IgD-negative memory B cell (primary cell): ENCODE results near the gene NABP2. TPM values are rescaled to one million over a fixed set of nuclear protein-coding genes. Genes with fewer than 3 reads are reported as not detected.
"Not testable (repeated sequence)": the region's sequence is repeated elsewhere in the genome, so short reads cannot be mapped to it uniquely, and the experiment has no call there.

ENCODE experiments used
- H3K27ac Mint-ChIP-seq, 3 donors: one replicate each; pipeline ENCODE4 v1.8.0; 2020 to 2022; ENCODE audit warnings: mild to moderate bottlenecking in 3 of 3, mixed read lengths in 3 of 3, moderate library complexity in 1 of 3
- H3K27me3 Mint-ChIP-seq: one replicate; pipeline ENCODE4 v1.8.0; 2021; ENCODE audit warnings: mixed read lengths
- H3K36me3 Mint-ChIP-seq: one replicate; pipeline ENCODE4 v1.8.0; 2020; ENCODE audit warnings: mild to moderate bottlenecking, mixed read lengths
- H3K4me1 Mint-ChIP-seq, 3 donors: one replicate each; pipeline ENCODE4 v1.8.0; 2020 to 2022; ENCODE audit warnings: mixed read lengths in 3 of 3, mild to moderate bottlenecking in 1 of 3
- H3K4me3 Mint-ChIP-seq, 4 donors: one replicate each; pipeline ENCODE4 v1.8.0; 2020 to 2022; ENCODE audit warnings: mild to moderate bottlenecking in 4 of 4, mixed read lengths in 4 of 4, moderate library complexity in 3 of 4
- H3K9me3 Mint-ChIP-seq, 3 donors: one replicate each; pipeline ENCODE4 v1.8.0; 2020 to 2021; ENCODE audit warnings: mixed read lengths in 3 of 3, mild to moderate bottlenecking in 1 of 3
- polyA plus RNA-seq: library from polyadenylated mRNA; unstranded; fragments of 300-500 nt; fragmentation: Illumina TruSeq; gene quantifications from one replicate; pipeline ENCODE4 v1.2.3, GENCODE V29; 2021

Gene NABP2
- polyA plus RNA-seq, 1 donor from 2014 or later, result 6.5 TPM

GRCh38 chr12:56247923-56248322, 23.8 kb downstream of the NABP2 start:
- Mint-ChIP-seq H3K27me3 (no peaks in the 10 kb centered on the region), H3K36me3 (peaks cover 7% of the 10 kb centered on the region), H3K4me3 (no peak overlapping the region), H3K9me3 (no peaks in the 10 kb centered on the region), H3K27ac (no peak overlapping the region), H3K4me1 (peaks cover 0 to 4% (median 0%) of the 10 kb centered on the region in 3 donors)

DNA sequence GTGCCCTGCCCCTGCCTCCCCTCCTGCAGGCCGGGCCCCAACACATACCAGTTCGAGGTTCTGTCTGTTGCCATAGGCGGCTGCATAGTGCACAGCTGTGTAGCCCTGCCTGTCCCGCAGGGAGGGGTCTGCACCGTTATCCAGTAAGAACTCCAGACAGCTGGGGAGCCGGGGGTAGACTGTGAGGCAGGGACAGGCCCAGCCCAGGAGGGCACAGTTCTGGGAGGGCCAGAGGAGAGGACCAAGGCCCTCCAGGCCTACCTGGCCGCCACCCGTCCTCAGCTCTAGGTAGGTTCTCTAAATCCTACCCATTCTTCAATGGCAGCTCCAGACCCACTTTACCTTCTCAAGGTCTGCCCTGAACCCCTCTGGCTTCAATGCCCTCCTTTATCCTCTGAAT, 24.6 kb downstream of the NABP2 start:
- Mint-ChIP-seq H3K27ac (peak overlapping the region in 1 of 3 donors; percentile 16), H3K36me3 (peaks cover 7% of the 10 kb centered on the region), H3K9me3 (no peaks in the 10 kb centered on the region), H3K4me3 (no peak overlapping the region), H3K4me1 (peaks cover 0 to 2% (median 0%) of the 10 kb centered on the region in 3 donors), H3K27me3 (no peaks in the 10 kb centered on the region)

- Mint-ChIP-seq H3K36me3 (peaks cover 8% of the 10 kb centered on the region), H3K9me3 (no peaks in the 10 kb centered on the region), H3K27me3 (no peaks in the 10 kb centered on the region), H3K4me1 (peaks cover 0 to 8% (median 7%) of the 10 kb centered on the region in 3 donors), H3K4me3 (no peak overlapping the region), H3K27ac (no peak overlapping the region)
Observed at GRCh38 chr12:56252649-56253048, 28.5 kb downstream of the NABP2 start.

- Mint-ChIP-seq H3K9me3 (no peaks in the 10 kb centered on the region), H3K27me3 (no peaks in the 10 kb centered on the region), H3K36me3 (peaks cover 6% of the 10 kb centered on the region), H3K4me1 (peaks cover 0 to 8% (median 7%) of the 10 kb centered on the region in 3 donors), H3K27ac (no peak overlapping the region), H3K4me3 (peak overlapping the region in 1 of 4 donors; percentile 16)
Observed at GRCh38 chr12:56253091-56253490, 28.9 kb downstream of the NABP2 start.

- peaks cover 4% of the 10 kb centered on the region for H3K36me3 Mint-ChIP-seq
- H3K4me1 Mint-ChIP-seq, result peaks cover 6 to 14% (median 14%) of the 10 kb centered on the region in 3 donors
- H3K27me3 Mint-ChIP-seq, result no peaks in the 10 kb centered on the region
- H3K9me3 Mint-ChIP-seq, result no peaks in the 10 kb centered on the region
- peak overlapping the region in 2 of 4 donors; percentile 70 to 74 for H3K4me3 Mint-ChIP-seq
- H3K27ac Mint-ChIP-seq, result peak overlapping the region in 1 of 3 donors; percentile 65
Observed at GRCh38 chr12:56255671-56256070, 31.5 kb downstream of the NABP2 start.

- Mint-ChIP-seq H3K9me3 (no peaks in the 10 kb centered on the region), H3K27ac (peak overlapping the region in 2 of 3 donors; percentile 79 to 85), H3K36me3 (peaks cover 4% of the 10 kb centered on the region), H3K4me3 (peak overlapping the region in 3 of 4 donors; percentile 11 to 81 (median 74)), H3K4me1 (peaks cover 6 to 14% (median 14%) of the 10 kb centered on the region in 3 donors), H3K27me3 (no peaks in the 10 kb centered on the region)
Observed at GRCh38 chr12:56256326-56256960, 32.3 kb downstream of the NABP2 start.

DNA sequence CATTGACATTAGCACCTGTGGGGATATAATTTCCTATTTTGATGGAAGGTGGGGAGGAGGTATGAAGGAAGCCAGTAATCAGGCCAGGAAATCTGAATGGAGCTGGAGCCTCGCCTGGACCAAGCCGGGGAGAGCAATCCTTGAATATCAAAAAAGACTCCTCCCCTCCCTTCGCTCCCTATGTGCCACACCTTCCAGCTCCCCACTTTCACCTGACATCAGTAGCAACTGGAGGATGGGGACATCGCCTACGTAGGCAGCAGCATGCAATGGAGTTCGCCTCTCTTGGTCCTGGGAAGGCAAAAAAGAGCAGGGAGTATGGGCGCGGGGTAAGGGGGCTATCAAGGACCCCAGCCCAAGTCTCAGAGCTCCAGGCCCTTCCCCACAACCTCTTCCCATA, 32.9 kb downstream of the NABP2 start:
- no peaks in the 10 kb centered on the region for H3K27me3 Mint-ChIP-seq
- peaks cover 4% of the 10 kb centered on the region for H3K36me3 Mint-ChIP-seq
- peak overlapping the region in 2 of 3 donors; percentile 79 to 85 for H3K27ac Mint-ChIP-seq

GRCh38 chr12:56257491-56258067, 33.4 kb downstream of the NABP2 start:
- Mint-ChIP-seq H3K4me3 (peak overlapping the region; percentile 74 to 95 (median 85)), H3K27me3 (no peaks in the 10 kb centered on the region), H3K4me1 (peaks cover 6 to 14% (median 14%) of the 10 kb centered on the region in 3 donors), H3K9me3 (no peaks in the 10 kb centered on the region), H3K36me3 (peaks cover 4% of the 10 kb centered on the region), H3K27ac (peak overlapping the region in 2 of 3 donors; percentile 31 to 85)

More for the DNA sequence above, 32.9 kb downstream of the NABP2 start:
- Mint-ChIP-seq H3K4me1 (peaks cover 6 to 14% (median 14%) of the 10 kb centered on the region in 3 donors), H3K4me3 (peak overlapping the region; percentile 74 to 95 (median 85)), H3K9me3 (no peaks in the 10 kb centered on the region)

GRCh38 chr12:56258068-56258819, 34.1 kb downstream of the NABP2 start, which contains the start of gene ANKRD52:
Gene ANKRD52, minus strand, starts transcription at chr12:56258384. Its CDS starts 115 bp downstream, at chr12:56258269.
- Mint-ChIP-seq H3K36me3 (peaks cover 4% of the 10 kb centered on the region), H3K27me3 (no peaks in the 10 kb centered on the region), H3K27ac (peak within 1 kb of the TSS; percentile 88 to 91 (median 91)), H3K4me1 (peaks cover 6 to 14% (median 14%) of the 10 kb centered on the region in 3 donors), H3K4me3 (peak within 1 kb of the TSS; percentile 90 to 96 (median 96)), H3K9me3 (no peaks in the 10 kb centered on the region)

DNA sequence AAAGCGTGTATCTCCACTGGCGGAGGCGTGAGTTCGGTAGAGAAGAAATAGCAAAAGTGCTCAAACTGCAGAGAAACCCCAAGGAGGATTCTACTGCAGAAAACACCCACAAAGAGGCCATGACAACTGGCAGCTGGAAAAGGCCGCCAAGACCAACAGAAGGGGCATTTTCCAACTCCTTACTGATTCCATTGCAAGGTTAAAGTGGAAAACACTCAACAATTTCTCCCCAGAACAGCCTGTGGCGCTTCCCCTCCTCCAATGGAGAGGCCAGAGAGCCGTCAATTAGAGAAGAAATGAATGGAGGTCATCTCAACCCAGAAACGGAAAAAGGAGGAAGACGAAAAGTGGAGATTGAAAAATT, 34.7 kb downstream of the NABP2 start:
- Mint-ChIP-seq H3K9me3 (no peaks in the 10 kb centered on the region), H3K27ac (peak overlapping the region; percentile 88 to 91 (median 91)), H3K36me3 (peaks cover 4% of the 10 kb centered on the region), H3K4me1 (peaks cover 6 to 14% (median 14%) of the 10 kb centered on the region in 3 donors), H3K4me3 (peak overlapping the region; percentile 90 to 96 (median 94)), H3K27me3 (no peaks in the 10 kb centered on the region)

- no peak overlapping the region for H3K27ac Mint-ChIP-seq
Observed at GRCh38 chr12:56260380-56260779, 36.2 kb downstream of the NABP2 start.

GRCh38 chr12:56260921-56261320, 36.8 kb downstream of the NABP2 start:
- Mint-ChIP-seq H3K36me3 (no peaks in the 10 kb centered on the region), H3K9me3 (no peaks in the 10 kb centered on the region), H3K27ac (no peak overlapping the region), H3K4me1 (peaks cover 6 to 16% (median 14%) of the 10 kb centered on the region in 3 donors), H3K27me3 (no peaks in the 10 kb centered on the region), H3K4me3 (peak overlapping the region in 2 of 4 donors; percentile 64 to 73)

More at GRCh38 chr12:56260380-56260779, 36.2 kb downstream of the NABP2 start:
- H3K27me3 Mint-ChIP-seq, result no peaks in the 10 kb centered on the region
- peak overlapping the region in 1 of 4 donors; percentile 64 for H3K4me3 Mint-ChIP-seq
- no peaks in the 10 kb centered on the region for H3K36me3 Mint-ChIP-seq
- H3K4me1 Mint-ChIP-seq, result peaks cover 6 to 14% (median 14%) of the 10 kb centered on the region in 3 donors
- no peaks in the 10 kb centered on the region for H3K9me3 Mint-ChIP-seq

- Mint-ChIP-seq H3K27ac (no peak overlapping the region), H3K4me3 (peak overlapping the region in 1 of 4 donors; percentile 64), H3K4me1 (peaks cover 11 to 18% (median 14%) of the 10 kb centered on the region in 3 donors), H3K36me3 (no peaks in the 10 kb centered on the region), H3K9me3 (no peaks in the 10 kb centered on the region), H3K27me3 (no peaks in the 10 kb centered on the region)
Observed at GRCh38 chr12:56261503-56262232, 37.5 kb downstream of the NABP2 start.

- not testable (repeated sequence) for H3K9me3 Mint-ChIP-seq, H3K4me3 Mint-ChIP-seq, H3K27ac Mint-ChIP-seq, H3K36me3 Mint-ChIP-seq, H3K27me3 Mint-ChIP-seq
- peaks cover 13 to 21% (median 14%) of the 10 kb centered on the region in 3 donors for H3K4me1 Mint-ChIP-seq
Observed at GRCh38 chr12:56262955-56263354, 38.8 kb downstream of the NABP2 start.
